Body of pancreas (tissue), 4 donors: ENCODE measurements around the gene IFNB1.

Experiments
- CTCF ChIP-seq, 7 experiments: fragments of 450-650 bp in 4 of 7; fragments of 200-600 bp in 3 of 7; sonication (generic) in 3 of 7; IDR thresholded peaks; one replicate each; pipeline ENCODE4 v1.5.1; 2016 to 2019; ENCODE audit warnings: antibody characterized with exemption in 7 of 7
- POLR2A ChIP-seq, 3 donors: fragments of 450-650 bp; IDR thresholded peaks; one replicate each; pipeline ENCODE4 v1.6.1; 2016; ENCODE audit warnings: antibody characterized with exemption in 3 of 3, mild to moderate bottlenecking in 2 of 3

GRCh38 chr9:21119093-21119770, 41.5 kb upstream of the IFNB1 start:
- TF ChIP-seq CTCF (IDR thresholded peaks at IDR 0.05) (no peak), POLR2A (IDR thresholded peaks at IDR 0.05) (no peak)
